SH-SY5Y (cell line): ENCODE data around the gene ZNF683.
"Not testable (repeated sequence)": the region's sequence is repeated elsewhere in the genome, so short reads cannot be mapped to it uniquely, and the experiment has no call there.

Experiments
- GATA2 ChIP-seq: IDR thresholded peaks from 2 replicates; pipeline ENCODE4 v1.6.1; 2011; ENCODE audit warnings: mild to moderate bottlenecking, low read depth, low read length
- GATA3 ChIP-seq: IDR thresholded peaks from 2 replicates; pipeline ENCODE4 v1.6.1; 2011; ENCODE audit warnings: low read depth, mild to moderate bottlenecking, low read length, moderate library complexity

GRCh38 chr1:26372611-26373010 is at the start of gene ZNF683:
- TF ChIP-seq GATA2, GATA3: not testable (repeated sequence)
